ENCODE results near the gene TAS2R60.
A peak's percentile ranks its signal among the peaks of the same experiment; 100 is the strongest.

DNA sequence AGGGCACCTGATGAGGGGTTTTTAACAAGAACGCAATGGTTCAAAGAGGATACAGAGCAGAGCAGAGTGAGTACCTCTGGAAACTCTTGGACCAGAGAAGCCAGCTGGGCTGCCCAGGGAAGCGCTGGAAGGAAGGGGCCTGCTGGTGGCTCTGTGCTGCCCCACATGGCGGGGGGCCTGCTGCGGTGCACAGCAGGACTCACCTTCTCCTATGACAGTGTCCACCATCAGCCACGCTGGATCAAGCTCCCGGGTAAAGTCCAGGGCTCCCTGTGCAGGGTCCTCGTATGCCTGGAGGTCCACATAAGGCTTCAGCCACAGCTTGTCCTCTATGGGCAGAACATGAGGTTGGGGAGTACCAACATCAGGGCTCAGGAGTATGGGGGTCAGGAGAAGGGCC, 47.1 kb upstream of the TAS2R60 start:
- no peak for TF ChIP-seq JUNB (CRISPR knock-in tag; conservative IDR thresholded peaks at IDR 0.05)
- 0 out of 6 replicates have a peak, but pooled peaks of 2 of the 3 experiments have one; percentile 3 to 11 for TF ChIP-seq CTCF (IDR thresholded peaks at IDR 0.05 in 2 of 3, conservative IDR thresholded peaks at IDR 0.05 in 1 of 3; ENCODE audit: insufficient read depth in 2 of 3, low read depth in 1 of 3, low read length in 3 of 3)
- no peak for TF ChIP-seq POLR2A (conservative IDR thresholded peaks at IDR 0.05)
- TF ChIP-seq CEBPB (tag; IDR thresholded peaks at IDR 0.05), result no peak
- TF ChIP-seq FOXA3 (CRISPR knock-in tag; conservative IDR thresholded peaks at IDR 0.05 in 1 of 2, IDR thresholded peaks at IDR 0.05 in 1 of 2), result no peak
- TF ChIP-seq, protein P1, sequence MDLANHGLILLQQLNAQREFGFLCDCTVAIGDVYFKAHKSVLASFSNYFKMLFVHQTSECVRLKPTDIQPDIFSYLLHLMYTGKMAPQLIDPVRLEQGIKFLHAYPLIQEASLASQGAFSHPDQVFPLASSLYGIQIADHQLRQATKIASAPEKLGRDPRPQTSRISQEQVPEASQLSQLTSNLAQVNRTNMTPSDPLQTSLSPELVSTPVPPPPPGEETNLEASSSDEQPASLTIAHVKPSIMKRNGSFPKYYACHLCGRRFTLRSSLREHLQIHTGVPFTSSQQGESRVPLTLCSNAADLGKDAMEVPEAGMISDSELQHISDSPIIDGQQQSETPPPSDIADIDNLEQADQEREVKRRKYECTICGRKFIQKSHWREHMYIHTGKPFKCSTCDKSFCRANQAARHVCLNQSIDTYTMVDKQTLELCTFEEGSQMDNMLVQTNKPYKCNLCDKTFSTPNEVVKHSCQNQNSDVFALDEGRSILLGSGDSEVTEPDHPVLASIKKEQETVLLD (IDR thresholded peaks at IDR 0.05), result no peak
- no peak for TF ChIP-seq ZNF830 (CRISPR knock-in tag; IDR thresholded peaks at IDR 0.05)
- TF ChIP-seq RBM25 (IDR thresholded peaks at IDR 0.05; ENCODE audit: low read depth, low read length, severe bottlenecking), result no peak
- TF ChIP-seq ZFP36 (IDR thresholded peaks at IDR 0.05; ENCODE audit: low read depth, low read length, partially characterized antibody), result no peak
- TF ChIP-seq MAX (CRISPR knock-in tag; IDR thresholded peaks at IDR 0.05), result no peak
